SK-N-SH treated with all-trans-retinoic acid at 6 μM for 48 hours (cell line): ENCODE measurements around the gene CAMK2B.

ENCODE experiments used
- ATAC-seq: fragments of 200-7000 bp; cut with Tn5 transposase; 3 replicates; pipeline ENCODE4 v1.9.1; 2020; ENCODE audit warnings: mild to moderate bottlenecking, moderate library complexity
- ARNTL ChIP-seq: fragments of 450-650 bp; formaldehyde crosslinking; IDR thresholded peaks from 2 replicates; pipeline ENCODE4 v1.5.0; 2020; ENCODE audit warnings: low read depth, mild to moderate bottlenecking, moderate library complexity, borderline replicate concordance
- BACH2 ChIP-seq: fragments of 250-450 bp; sonication (Bioruptor Pico); IDR thresholded peaks from 2 replicates; pipeline ENCODE4 v1.9.0; 2021; ENCODE audit warnings: mild to moderate bottlenecking, borderline replicate concordance
- CSDC2 ChIP-seq: fragments of 250-450 bp; sonication (Bioruptor Pico); IDR thresholded peaks from 2 replicates; pipeline ENCODE4 v1.5.0; 2020; ENCODE audit warnings: mild to moderate bottlenecking, moderate library complexity
- ESRRG ChIP-seq: fragments of 250-450 bp; sonication (Bioruptor Pico); IDR thresholded peaks from 2 replicates; pipeline ENCODE4 v1.6.1; 2021; ENCODE audit warnings: mild to moderate bottlenecking
- GLIS3 ChIP-seq: fragments of 250-450 bp; sonication (Bioruptor Pico); IDR thresholded peaks from 2 replicates; pipeline ENCODE4 v1.5.0; 2020; ENCODE audit warnings: mild to moderate bottlenecking, moderate library complexity
- OSR1 ChIP-seq: fragments of 250-450 bp; sonication (Bioruptor Pico); IDR thresholded peaks from 2 replicates; pipeline ENCODE4 v1.8.0; 2022; ENCODE audit warnings: moderate library complexity, mild to moderate bottlenecking, inconsistent platforms
- PPARA ChIP-seq: fragments of 250-450 bp; sonication (Bioruptor Pico); IDR thresholded peaks from 2 replicates; pipeline ENCODE4 v1.5.0; 2020; ENCODE audit warnings: mild to moderate bottlenecking, borderline replicate concordance
- RARB ChIP-seq: fragments of 250-450 bp; sonication (Bioruptor Pico); IDR thresholded peaks from 2 replicates; pipeline ENCODE4 v1.8.0; 2021; ENCODE audit warnings: mild to moderate bottlenecking, moderate library complexity
- SNAI2 ChIP-seq: fragments of 250-450 bp; sonication (Bioruptor Pico); IDR thresholded peaks from 2 replicates; pipeline ENCODE4 v1.5.0; 2020; ENCODE audit warnings: mild to moderate bottlenecking, moderate library complexity
- TCF4 ChIP-seq: fragments of 250-450 bp; sonication (Bioruptor Pico); IDR thresholded peaks from 2 replicates; pipeline ENCODE4 v1.8.0; 2021; ENCODE audit warnings: mild to moderate bottlenecking, moderate library complexity, borderline replicate concordance
- TOX ChIP-seq: fragments of 250-450 bp; sonication (Bioruptor Pico); IDR thresholded peaks from 2 replicates; pipeline ENCODE4 v1.8.0; 2021; ENCODE audit warnings: mild to moderate bottlenecking, moderate library complexity, borderline replicate concordance
- ZC3H10 ChIP-seq: fragments of 250-450 bp; sonication (Bioruptor Pico); IDR thresholded peaks from 2 replicates; pipeline ENCODE4 v1.5.1; 2021; ENCODE audit warnings: mild to moderate bottlenecking, moderate library complexity
- ZFP30 ChIP-seq: fragments of 450-650 bp; formaldehyde crosslinking; IDR thresholded peaks from 2 replicates; pipeline ENCODE4 v1.5.0; 2022; ENCODE audit warnings: mild to moderate bottlenecking, moderate library complexity
- ZNF565 ChIP-seq: fragments of 450-650 bp; formaldehyde crosslinking; conservative IDR thresholded peaks from 2 replicates; pipeline ENCODE4 v1.5.0; 2020; ENCODE audit warnings: low read depth, mild to moderate bottlenecking, moderate library complexity
- ZNF70 ChIP-seq: fragments of 450-650 bp; formaldehyde crosslinking; IDR thresholded peaks from 2 replicates; pipeline ENCODE4 v1.5.0; 2020; ENCODE audit warnings: mild to moderate bottlenecking, moderate library complexity
- ZNF8 ChIP-seq: fragments of 450-650 bp; formaldehyde crosslinking; IDR thresholded peaks from 2 replicates; pipeline ENCODE4 v1.5.0; 2020; ENCODE audit warnings: mild to moderate bottlenecking, moderate library complexity
- TF ChIP-seq, protein P1 (sequence below): fragments of 250-450 bp; sonication (Bioruptor Pico); IDR thresholded peaks from 2 replicates; pipeline ENCODE4 v1.8.0; 2020; ENCODE audit warnings: mild to moderate bottlenecking, moderate library complexity, borderline replicate concordance
- TF ChIP-seq, protein P2 (sequence below): fragments of 250-450 bp; sonication (Bioruptor Pico); IDR thresholded peaks from 2 replicates; pipeline ENCODE4 v1.5.0; 2020; ENCODE audit warnings: mild to moderate bottlenecking, moderate library complexity
- TF ChIP-seq, protein P3 (sequence below): fragments of 250-450 bp; sonication (Bioruptor Pico); IDR thresholded peaks from 2 replicates; pipeline ENCODE4 v1.8.0; 2021; ENCODE audit warnings: low read depth, mild to moderate bottlenecking, moderate library complexity, borderline replicate concordance
- TF ChIP-seq, protein P4 (sequence below): fragments of 250-450 bp; sonication (Bioruptor Pico); IDR thresholded peaks from 2 replicates; pipeline ENCODE4 v1.5.1; 2020; ENCODE audit warnings: low read depth, mild to moderate bottlenecking, moderate library complexity

CAMK2B gene

DNA sequence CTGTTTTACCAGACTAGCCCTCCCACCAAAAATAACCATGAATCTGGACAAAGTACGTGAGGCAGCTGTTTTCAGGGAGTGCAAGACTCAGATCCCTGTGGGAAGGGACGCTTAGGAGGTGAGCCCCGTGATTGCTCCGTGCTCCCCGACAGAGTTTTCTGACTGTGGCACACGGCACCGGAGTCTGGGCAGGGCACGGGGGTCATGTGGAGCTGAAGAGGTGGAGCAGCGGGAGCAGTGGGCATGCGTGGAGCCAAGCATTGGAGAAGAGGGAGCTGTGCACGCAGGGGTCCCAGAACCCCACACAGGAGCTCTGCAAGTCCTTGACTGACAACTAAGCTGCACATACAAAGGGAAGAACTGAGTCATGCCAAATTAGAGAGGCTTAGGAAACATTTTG, 11.1 kb upstream of the CAMK2B start:
- no peak for ATAC-seq
- no peak for TF ChIP-seq ZC3H10 (CRISPR knock-in tag)
- TF ChIP-seq, protein P1, sequence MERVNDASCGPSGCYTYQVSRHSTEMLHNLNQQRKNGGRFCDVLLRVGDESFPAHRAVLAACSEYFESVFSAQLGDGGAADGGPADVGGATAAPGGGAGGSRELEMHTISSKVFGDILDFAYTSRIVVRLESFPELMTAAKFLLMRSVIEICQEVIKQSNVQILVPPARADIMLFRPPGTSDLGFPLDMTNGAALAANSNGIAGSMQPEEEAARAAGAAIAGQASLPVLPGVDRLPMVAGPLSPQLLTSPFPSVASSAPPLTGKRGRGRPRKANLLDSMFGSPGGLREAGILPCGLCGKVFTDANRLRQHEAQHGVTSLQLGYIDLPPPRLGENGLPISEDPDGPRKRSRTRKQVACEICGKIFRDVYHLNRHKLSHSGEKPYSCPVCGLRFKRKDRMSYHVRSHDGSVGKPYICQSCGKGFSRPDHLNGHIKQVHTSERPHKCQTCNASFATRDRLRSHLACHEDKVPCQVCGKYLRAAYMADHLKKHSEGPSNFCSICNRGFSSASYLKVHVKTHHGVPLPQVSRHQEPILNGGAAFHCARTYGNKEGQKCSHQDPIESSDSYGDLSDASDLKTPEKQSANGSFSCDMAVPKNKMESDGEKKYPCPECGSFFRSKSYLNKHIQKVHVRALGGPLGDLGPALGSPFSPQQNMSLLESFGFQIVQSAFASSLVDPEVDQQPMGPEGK (CRISPR knock-in tag): no peak
- TF ChIP-seq CSDC2 (CRISPR knock-in tag): no peak
- no peak for TF ChIP-seq ARNTL (CRISPR knock-in tag)
- TF ChIP-seq, protein P2, sequence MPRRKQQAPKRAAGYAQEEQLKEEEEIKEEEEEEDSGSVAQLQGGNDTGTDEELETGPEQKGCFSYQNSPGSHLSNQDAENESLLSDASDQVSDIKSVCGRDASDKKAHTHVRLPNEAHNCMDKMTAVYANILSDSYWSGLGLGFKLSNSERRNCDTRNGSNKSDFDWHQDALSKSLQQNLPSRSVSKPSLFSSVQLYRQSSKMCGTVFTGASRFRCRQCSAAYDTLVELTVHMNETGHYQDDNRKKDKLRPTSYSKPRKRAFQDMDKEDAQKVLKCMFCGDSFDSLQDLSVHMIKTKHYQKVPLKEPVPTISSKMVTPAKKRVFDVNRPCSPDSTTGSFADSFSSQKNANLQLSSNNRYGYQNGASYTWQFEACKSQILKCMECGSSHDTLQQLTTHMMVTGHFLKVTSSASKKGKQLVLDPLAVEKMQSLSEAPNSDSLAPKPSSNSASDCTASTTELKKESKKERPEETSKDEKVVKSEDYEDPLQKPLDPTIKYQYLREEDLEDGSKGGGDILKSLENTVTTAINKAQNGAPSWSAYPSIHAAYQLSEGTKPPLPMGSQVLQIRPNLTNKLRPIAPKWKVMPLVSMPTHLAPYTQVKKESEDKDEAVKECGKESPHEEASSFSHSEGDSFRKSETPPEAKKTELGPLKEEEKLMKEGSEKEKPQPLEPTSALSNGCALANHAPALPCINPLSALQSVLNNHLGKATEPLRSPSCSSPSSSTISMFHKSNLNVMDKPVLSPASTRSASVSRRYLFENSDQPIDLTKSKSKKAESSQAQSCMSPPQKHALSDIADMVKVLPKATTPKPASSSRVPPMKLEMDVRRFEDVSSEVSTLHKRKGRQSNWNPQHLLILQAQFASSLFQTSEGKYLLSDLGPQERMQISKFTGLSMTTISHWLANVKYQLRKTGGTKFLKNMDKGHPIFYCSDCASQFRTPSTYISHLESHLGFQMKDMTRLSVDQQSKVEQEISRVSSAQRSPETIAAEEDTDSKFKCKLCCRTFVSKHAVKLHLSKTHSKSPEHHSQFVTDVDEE (CRISPR knock-in tag): no peak
- no peak for TF ChIP-seq ZFP30 (CRISPR knock-in tag)
- TF ChIP-seq RARB (CRISPR knock-in tag): no peak
- no peak for TF ChIP-seq TCF4 (CRISPR knock-in tag)
- TF ChIP-seq GLIS3 (CRISPR knock-in tag): no peak
- TF ChIP-seq ZNF70: no peak
- TF ChIP-seq SNAI2 (CRISPR knock-in tag): no peak
- TF ChIP-seq ZNF565 (CRISPR knock-in tag): no peak

DNA sequence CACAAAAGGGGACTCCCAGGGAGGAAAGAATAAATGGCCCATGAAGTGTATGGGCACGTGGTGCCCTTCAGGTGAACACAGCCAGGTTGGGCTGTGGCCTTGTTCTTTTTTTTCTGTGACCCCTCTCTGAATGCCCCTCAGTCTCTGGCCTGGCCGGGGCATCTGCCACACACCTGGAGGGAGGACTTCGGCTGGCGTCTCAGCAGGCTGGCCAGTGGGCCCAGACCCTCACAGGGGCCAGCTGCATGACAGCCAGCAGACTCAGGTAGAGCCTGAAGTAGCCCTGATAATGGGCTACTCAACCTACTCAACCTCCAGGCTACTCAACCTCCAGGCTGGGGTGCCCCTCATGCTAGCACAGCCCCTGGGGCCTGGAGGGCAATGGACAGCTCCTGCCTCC, 9.8 kb upstream of the CAMK2B start:
- TF ChIP-seq BACH2 (CRISPR knock-in tag): no peak
- TF ChIP-seq PPARA (CRISPR knock-in tag): no peak
- TF ChIP-seq, protein P3, sequence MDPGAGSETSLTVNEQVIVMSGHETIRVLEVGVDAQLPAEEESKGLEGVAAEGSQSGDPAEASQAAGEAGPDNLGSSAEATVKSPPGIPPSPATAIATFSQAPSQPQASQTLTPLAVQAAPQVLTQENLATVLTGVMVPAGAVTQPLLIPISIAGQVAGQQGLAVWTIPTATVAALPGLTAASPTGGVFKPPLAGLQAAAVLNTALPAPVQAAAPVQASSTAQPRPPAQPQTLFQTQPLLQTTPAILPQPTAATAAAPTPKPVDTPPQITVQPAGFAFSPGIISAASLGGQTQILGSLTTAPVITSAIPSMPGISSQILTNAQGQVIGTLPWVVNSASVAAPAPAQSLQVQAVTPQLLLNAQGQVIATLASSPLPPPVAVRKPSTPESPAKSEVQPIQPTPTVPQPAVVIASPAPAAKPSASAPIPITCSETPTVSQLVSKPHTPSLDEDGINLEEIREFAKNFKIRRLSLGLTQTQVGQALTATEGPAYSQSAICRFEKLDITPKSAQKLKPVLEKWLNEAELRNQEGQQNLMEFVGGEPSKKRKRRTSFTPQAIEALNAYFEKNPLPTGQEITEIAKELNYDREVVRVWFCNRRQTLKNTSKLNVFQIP: no peak
- TF ChIP-seq RARB (CRISPR knock-in tag): no peak
- TF ChIP-seq, protein P4, sequence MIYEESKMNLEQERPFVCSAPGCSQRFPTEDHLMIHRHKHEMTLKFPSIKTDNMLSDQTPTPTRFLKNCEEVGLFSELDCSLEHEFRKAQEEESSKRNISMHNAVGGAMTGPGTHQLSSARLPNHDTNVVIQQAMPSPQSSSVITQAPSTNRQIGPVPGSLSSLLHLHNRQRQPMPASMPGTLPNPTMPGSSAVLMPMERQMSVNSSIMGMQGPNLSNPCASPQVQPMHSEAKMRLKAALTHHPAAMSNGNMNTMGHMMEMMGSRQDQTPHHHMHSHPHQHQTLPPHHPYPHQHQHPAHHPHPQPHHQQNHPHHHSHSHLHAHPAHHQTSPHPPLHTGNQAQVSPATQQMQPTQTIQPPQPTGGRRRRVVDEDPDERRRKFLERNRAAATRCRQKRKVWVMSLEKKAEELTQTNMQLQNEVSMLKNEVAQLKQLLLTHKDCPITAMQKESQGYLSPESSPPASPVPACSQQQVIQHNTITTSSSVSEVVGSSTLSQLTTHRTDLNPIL (CRISPR knock-in tag): no peak
- no peak for TF ChIP-seq TCF4 (CRISPR knock-in tag)
- no peak for TF ChIP-seq SNAI2 (CRISPR knock-in tag)
- no peak for TF ChIP-seq OSR1 (CRISPR knock-in tag)
- no peak for TF ChIP-seq ZC3H10 (CRISPR knock-in tag)
- TF ChIP-seq ZFP30 (CRISPR knock-in tag): no peak
- no peak for TF ChIP-seq ARNTL (CRISPR knock-in tag)
- TF ChIP-seq ESRRG (CRISPR knock-in tag): no peak
- no peak for TF ChIP-seq GLIS3 (CRISPR knock-in tag)
- no peak for TF ChIP-seq TOX (CRISPR knock-in tag)
- no peak for TF ChIP-seq ZNF8 (CRISPR knock-in tag)
- TF ChIP-seq ZNF565 (CRISPR knock-in tag): no peak
- TF ChIP-seq, protein P2 (CRISPR knock-in tag): no peak
- no peak; the same call in 2 of the 3 replicates for ATAC-seq
